ENCODE results near the gene ANKRD33. TPM values are rescaled to one million over a fixed set of nuclear protein-coding genes. Genes with fewer than 3 reads are reported as not detected.

Gene ANKRD33
- total RNA-seq, 1 donor from 2014 or later: not detected

GRCh38 chr12:51867371-51867770 lies 20.5 kb upstream of the ANKRD33 start:
- no peak for TF ChIP-seq CTCF (IDR thresholded peaks at IDR 0.05)
- peaks cover 14% of the 10 kb centered on the region in 2 donors for H3K4me1 ChIP-seq
- no peaks in the 10 kb centered on the region for H3K9me3 ChIP-seq
- no peak overlapping the region for H3K4me3 ChIP-seq
- H3K27me3 ChIP-seq: peaks cover 7% of the 10 kb centered on the region
- no peak overlapping the region for H3K27ac ChIP-seq
- no peak for DNase-seq (ENCODE audit: low spot score in 2 of 2)
- H3K36me3 ChIP-seq: no peaks in the 10 kb centered on the region
- intact Hi-C loops (cut with DNase I): no loop called here

- intact Hi-C loops (cut with DNase I): no loop called here
- Histone ChIP-seq H3K4me3 (no peak overlapping the region), H3K27me3 (peaks cover 7% of the 10 kb centered on the region), H3K9me3 (no peaks in the 10 kb centered on the region), H3K36me3 (no peaks in the 10 kb centered on the region), H3K27ac (no peak overlapping the region), H3K4me1 (peaks cover 14% of the 10 kb centered on the region in 2 donors)
- no peak for TF ChIP-seq CTCF (IDR thresholded peaks at IDR 0.05)
- no peak for DNase-seq (ENCODE audit: low spot score in 2 of 2)
These were observed 20.0 kb upstream of the ANKRD33 start for GRCh38 chr12:51867796-51868428.

- no peak for TF ChIP-seq CTCF (IDR thresholded peaks at IDR 0.05)
- peak overlapping the region; percentile 23 to 65 for H3K4me3 ChIP-seq
- no peak for DNase-seq (ENCODE audit: low spot score in 2 of 2)
- no peaks in the 10 kb centered on the region for H3K36me3 ChIP-seq
- intact Hi-C loops (cut with DNase I): no loop called here
- peaks cover 7% of the 10 kb centered on the region for H3K27me3 ChIP-seq
- H3K9me3 ChIP-seq: no peaks in the 10 kb centered on the region
- no peak overlapping the region for H3K27ac ChIP-seq
- peaks cover 10 to 11% of the 10 kb centered on the region in 2 donors for H3K4me1 ChIP-seq
These were observed 18.9 kb upstream of the ANKRD33 start for GRCh38 chr12:51868821-51869495.

- Histone ChIP-seq H3K36me3 (no peaks in the 10 kb centered on the region), H3K9me3 (no peaks in the 10 kb centered on the region), H3K27me3 (peaks cover 7% of the 10 kb centered on the region), H3K4me3 (peak overlapping the region; percentile 23 to 65), H3K27ac (no peak overlapping the region), H3K4me1 (peaks cover 8 to 9% of the 10 kb centered on the region in 2 donors)
- DNase-seq (ENCODE audit: low spot score in 2 of 2): no peak
- intact Hi-C loops (cut with DNase I): no loop called here
- TF ChIP-seq CTCF (IDR thresholded peaks at IDR 0.05): no peak
These were observed 18.4 kb upstream of the ANKRD33 start for GRCh38 chr12:51869496-51869865.

- intact Hi-C loops (cut with DNase I): no loop called here
- H3K4me1 ChIP-seq: peaks cover 8 to 9% of the 10 kb centered on the region in 2 donors
- H3K9me3 ChIP-seq: no peaks in the 10 kb centered on the region
- no peaks in the 10 kb centered on the region for H3K36me3 ChIP-seq
- no peak for TF ChIP-seq CTCF (IDR thresholded peaks at IDR 0.05)
- H3K27me3 ChIP-seq: peaks cover 7% of the 10 kb centered on the region
- no peak overlapping the region for H3K4me3 ChIP-seq
- no peak overlapping the region for H3K27ac ChIP-seq
- no peak for DNase-seq (ENCODE audit: low spot score in 2 of 2)
These were observed 18.0 kb upstream of the ANKRD33 start for GRCh38 chr12:51869931-51870330.
